CD4-positive, alpha-beta T cell treated with Interferon alpha-2 for 1 hour (primary cell): ENCODE measurements around the gene ABCC10.
A peak's percentile ranks its signal among the peaks of the same experiment; 100 is the strongest.
"Not testable (repeated sequence)": the region's sequence is repeated elsewhere in the genome, so short reads cannot be mapped to it uniquely, and the experiment has no call there.

Source experiments
- DNase-seq, 2 donors: peaks; one replicate each; pipeline ENCODE4 v3.0.0-alpha.2; 2020 to 2022

Gene ABCC10

DNA sequence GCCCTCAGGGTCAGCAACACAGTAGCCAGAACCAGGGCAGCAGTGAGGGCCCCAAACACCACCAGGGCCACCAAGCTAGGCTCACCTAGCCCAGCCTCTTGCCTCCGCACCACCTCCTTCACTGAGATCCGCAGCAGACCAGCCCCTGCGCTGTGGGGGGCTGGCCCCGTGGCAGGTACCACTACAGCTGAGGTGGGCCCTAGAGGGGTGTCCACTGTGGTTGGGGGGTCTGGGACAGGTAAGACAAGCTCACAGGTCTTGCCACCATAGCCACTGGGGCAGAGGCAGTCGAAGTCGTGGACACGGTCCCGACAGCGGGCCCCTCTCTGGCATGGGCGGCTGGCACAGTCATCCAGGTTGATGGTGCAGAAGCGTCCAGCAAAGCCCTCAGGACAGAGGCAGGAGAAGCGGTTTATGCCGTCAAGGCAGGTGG, 23.4 kb downstream of the ABCC10 start:
- DNase-seq = no peak

DNA sequence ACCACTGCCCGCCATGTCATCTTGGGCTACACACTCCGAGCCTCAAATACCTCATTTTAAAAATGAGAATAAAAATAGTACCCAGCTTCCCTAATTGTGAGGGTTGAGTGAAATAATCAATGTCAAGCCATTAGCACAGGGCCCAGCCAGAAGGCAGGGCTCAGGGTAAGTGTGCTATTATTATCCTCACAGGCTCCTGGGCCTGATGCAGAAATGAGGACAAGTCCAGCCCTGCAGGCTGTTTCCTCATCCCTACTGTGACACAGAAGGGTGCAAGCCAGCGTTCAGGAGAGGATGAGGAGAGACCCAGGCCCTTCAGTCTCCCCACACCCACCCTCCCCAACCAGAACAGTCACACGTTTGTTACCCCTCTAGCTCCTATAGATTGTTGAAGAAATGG, 24.0 kb downstream of the ABCC10 start:
- DNase-seq = no peak

DNA sequence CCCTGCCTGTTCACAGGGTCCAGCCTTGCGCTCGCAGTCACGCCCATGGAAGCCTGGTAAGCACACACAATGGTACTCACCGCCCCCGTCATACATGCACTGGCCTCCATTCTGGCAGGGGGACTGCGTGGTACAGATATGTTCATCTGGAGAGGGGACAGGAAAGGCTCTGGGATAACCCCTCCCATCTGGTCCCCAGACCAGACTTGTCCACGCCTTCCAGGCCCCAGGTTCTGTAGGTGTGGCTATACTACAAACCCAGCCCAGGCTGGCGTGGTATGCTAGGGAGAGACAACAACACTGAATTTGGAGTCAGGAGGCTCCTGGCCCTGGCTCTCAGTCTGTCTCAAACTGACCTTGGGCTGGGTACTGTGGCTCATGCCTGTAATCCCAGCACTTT, 24.6 kb downstream of the ABCC10 start:
- no peak for DNase-seq

DNA sequence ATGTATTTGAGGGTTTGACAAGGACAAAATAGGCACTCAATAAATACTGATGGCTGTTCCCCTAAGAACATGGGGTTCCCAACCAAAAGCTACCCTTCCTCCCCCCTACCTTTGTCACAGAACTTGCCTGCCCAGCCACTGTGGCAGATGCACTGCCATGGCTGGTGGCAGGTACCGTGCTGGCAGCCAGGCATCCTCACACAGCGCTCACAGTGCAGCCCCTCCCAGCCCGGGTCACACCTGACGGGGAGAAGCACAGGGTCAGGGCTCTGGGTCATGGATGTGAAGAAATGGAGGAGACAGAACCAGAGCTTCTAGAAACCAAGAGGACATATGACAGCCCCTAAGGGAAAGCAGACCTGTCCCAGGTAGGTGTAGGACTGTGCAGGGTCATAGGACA, 25.6 kb downstream of the ABCC10 start:
- no peak for DNase-seq

DNA sequence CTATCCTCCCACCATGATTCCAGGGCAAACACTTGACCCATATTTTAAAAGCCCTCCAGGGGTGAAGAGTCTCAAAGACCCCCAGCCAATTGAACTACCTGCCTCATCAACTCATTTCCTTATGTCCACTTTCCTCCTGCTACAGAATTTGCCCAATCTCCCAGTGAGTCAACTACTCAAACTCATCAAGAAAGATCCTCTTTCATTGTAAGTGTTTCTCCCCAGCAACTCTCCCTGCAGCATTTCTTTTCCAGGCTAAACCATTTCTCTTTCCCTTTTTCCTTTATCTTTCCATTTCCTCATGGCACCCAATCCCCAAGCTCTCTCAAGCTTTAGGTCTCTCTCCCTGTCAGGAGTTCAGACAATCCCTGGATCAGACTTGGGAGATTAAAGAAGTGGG, 26.5 kb downstream of the ABCC10 start:
- DNase-seq = no peak

DNA sequence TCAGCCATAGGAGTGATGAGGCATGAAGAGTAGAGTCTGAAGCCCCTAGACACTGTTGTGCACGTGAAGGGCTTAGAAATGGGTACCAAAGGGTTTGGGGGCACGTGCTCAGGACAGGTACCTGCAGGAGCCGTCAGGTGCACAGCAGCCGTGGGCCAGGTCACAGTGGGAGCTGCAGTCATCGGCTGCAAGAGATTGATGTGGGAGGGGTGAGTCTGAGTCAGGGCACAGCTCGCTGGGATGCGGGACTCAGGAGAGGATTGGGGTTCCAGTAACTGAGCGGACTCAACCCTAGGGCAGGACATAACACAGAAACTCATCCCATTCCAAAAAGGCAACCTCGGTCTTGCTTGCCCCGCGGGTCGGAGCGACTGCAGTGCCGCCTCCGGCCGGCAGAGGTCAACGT, 27.0 kb downstream of the ABCC10 start:
- peak in 1 of 2 donors; percentile 73 for DNase-seq

DNA sequence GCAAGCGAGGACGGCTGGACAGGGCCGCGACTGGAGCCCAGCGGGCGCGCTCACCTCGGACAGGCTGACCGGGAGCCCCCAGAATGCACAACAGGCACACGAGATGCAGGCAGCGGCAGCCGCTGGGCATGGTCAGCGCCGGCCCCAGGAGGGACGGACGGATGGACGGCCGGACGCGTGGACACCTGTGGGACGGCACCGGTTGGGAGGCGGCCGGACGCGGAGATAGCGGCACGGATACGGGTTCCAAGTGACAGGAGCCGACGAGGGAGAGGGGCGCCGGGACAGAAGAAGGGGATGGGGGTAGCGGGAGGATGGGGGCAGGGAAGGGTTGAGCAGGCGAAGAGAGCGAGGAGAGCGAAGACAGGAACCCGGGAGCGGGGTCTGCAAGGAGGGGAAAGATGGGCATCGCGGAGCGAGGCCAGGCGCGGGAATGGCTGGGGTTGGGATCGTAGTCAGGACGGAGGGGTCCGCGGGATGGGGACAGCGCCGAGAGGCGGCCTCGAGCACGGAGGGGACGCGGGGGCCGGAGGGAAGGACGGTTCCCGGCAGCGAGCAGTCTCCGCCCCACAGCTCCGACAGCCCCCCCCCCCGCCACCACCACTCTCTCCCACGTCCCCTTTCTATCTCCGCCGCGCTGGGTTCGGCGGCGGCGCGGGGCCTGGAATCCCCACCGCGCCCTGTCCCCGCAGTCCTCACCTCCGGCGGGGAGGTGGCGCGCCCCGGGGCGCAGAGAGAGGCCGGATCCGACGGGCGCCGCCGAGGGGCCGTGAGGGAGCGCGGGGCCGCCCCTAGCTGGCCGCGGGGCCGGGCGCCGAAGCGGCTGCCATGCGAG, 27.6 kb downstream of the ABCC10 start:
- peak; percentile 40 to 62 for DNase-seq

DNA sequence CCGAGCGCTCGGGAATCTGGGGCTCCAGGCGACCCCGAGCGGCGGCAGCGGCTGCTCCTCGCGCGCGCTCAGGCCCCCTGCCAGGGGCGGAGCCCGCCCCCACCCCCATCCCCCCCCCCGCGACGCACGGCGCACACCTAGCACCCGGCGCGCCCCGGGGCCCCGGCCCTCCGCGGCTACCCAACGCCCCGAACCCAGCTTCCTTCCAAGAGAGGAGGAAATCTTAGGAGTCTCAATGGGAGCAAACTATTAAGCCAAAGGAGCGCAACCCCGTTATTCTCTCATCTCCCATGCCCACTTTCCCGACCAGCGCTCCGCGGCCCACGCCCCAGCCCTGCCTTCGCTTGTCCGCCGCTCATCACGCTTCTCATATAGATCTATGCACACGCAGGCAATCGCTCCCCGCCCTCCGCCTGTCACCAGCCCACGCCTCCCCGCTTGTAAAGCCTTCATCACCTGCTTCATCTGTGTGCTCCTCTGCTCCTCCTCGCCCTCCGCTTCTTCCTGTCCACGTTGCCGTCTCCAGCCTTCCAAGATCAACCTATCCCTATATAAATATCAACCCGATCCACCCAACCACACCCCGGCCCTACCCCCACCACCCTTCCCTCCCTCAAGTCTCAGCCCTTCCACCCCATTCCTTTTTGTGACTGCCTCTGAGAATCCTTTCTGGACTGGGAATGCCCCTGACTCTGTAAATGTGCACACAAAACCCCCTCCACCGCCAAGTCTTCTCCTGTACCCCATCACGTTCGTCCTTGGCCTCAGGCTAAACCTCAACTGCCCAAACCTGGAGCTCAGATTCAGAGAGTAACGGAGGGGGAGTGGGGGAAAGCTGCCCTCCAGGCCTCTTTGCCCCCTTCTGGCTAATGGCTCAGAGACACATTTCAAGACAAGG, 28.4 kb downstream of the ABCC10 start, which contains the start of gene DLK2:
TSS of gene DLK2 (minus strand) at position 18 of the 898 bp plus-strand sequence. CDS start 723 bp downstream, outside the sequence.
- DNase-seq = peak; percentile 22 to 51

DNA sequence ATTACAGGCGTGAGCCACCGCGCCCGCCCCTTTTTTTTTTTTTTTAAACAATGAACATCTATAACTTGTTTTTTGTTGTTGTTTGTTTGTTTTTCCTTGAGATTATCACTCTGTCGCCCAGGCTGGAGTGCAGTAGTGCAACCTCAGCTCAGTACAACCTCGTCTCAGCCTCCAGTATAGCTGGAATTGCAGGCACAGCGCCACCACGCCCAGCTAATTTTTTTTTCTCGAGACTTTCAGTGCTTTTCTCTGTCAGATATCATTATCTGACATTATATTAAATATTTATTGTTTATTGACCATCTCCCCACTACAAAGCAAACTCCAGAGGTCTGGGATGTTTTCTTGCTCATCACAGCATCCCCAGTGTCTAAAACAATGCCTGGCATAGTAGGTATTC, 30.3 kb downstream of the ABCC10 start:
- DNase-seq = no peak

DNA sequence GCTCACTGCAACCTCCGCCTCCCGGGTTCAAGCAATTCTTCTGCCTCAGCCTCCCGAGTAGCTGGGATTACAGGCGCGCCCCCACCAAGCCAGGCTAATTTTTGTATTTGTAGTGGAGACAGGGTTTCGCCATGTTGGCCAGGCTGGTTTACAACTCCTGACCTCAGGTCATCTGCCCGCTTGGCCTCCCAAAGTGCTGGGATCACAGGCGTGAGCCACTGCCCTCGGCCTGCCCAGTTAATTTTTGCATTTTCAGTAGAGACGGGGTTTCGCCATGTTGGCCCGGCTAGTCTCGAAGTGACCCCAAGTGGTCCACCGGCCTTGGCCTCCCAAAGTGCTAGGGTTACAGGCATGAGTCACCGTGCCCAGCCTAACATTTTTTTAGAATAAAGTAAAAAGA, 30.8 kb downstream of the ABCC10 start:
- DNase-seq = not testable (repeated sequence)

DNA sequence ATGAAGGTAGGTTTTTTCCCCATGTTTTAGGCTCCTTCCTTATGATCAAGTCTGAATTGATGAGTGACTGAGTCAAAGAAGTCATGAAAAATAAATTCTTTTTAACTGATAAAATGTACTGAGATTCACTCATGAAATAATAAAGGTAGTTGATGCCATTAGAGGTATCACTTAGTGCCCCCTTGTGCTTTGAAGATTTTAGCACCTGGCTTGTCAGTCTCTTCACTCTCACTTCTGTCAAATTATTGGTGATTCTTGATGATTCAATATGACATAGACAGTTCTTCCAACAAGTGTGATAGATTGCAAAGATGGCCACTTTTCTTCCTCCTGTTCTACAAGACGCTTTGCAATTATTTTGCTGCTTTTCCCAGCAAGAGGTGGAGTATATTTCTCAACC, 32.2 kb downstream of the ABCC10 start:
- no peak for DNase-seq

DNA sequence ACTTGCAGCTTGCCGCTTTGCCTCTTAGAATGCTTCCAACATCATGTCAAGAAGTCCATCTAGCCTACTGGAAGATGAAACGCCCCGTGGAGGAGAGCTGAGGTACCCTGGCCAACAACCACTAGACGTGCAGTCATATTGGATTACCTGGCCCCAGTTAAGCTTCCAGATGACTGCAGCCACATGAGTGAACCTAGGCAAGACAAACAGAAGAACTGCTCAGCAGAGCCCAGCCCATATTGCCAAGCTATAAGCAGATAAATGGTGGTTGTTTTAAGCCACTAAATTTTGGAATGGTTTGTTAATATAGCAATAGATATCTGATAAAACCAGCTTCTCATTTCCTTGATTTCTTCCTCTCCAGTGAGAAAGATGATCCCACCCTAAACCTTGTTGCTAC, 32.7 kb downstream of the ABCC10 start:
- no peak for DNase-seq

DNA sequence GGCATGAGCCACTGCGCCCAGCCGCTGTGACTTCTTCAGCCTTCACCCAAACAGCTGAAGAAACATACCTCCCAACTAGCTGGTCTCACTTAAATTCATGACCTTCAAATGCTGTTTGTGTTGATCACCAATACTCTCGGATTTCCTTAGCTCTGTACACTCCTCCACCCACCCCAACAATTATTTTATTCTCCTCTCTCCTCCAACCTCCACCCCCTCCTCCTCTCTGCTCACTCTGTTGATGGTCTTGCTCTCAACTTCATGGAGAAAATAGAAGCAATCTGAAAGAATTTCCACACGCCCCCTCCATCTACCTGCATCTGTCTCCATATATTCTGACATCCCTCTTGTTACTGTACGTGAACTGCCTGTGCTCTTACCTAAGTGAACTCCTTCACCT, 34.6 kb downstream of the ABCC10 start:
- no peak for DNase-seq

DNA sequence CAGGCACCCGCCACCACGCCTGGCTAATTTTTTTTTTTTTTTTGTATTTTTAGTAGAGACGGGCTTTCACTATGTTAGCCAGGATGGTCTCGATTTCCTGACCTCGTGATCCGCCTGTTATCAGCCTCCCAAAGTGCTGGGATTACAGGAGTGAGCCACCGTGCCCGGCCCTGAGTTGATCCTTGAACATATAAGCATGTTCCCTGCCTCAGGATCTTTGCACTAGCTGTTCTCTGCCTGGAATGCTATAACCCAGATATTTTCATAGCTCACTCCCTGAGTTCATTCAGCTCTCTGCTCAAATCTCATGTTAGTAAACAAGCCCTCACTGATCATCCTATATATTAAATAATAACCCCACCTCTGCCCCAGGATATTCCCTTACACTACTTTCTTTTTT, 37.0 kb downstream of the ABCC10 start:
- no peak for DNase-seq

DNA sequence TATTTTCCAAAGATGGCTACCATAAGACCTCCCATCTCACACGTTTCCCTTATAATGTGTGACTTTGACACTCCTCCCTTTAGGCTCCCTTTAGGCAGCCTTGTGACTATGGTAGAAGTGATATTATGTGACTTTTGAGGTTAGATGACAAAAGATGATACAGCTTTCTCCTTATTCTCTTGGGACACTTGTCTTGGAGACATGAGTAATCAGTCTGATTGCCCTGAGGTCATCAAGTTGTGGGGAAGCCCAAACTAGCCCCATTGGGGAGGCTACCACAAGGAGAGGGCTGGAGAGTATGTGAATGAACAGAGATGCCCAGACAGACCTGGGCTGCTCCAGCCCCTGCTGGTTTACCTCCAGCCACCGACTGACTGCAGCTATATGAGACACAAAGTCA, 38.6 kb downstream of the ABCC10 start:
- no peak for DNase-seq

DNA sequence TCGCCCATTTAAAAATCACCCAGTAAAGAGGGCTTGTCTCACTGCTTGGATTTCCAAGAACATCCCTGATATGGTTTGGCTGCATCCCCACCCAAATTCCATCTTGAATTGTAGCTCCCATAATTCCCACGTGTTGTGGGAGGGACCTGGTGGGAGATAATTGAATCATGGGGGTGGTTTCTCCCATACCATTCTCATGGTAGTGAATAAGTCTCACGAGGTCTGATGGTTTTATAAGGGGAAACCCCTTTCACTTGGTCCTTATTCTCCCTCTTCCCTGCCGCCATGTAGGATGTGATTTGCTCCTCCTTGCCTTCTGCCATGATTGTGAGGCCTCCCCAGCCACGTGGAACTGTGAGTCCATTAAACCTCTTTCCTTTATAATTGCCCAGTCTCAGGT, 39.9 kb downstream of the ABCC10 start:
- not testable (repeated sequence) for DNase-seq

DNA sequence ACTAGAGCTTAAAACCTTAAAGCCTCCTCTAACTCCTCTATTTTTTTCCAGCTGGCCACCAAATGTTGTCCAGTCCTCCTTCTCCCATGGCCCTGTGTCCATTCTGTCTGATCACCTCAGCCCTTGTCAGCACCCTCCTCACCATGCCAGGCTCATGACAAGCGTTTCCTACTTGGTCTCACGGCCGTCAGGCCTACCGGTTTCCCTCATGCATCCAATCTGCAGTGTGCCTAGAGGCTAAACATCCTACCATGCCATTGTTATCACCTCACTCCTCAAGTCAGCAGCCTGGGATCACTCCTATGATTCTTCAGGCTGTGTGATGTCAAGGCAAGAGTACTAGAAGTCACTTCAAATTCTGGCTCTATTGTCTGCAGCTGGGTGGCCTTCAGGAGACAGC, 40.4 kb downstream of the ABCC10 start:
- no peak for DNase-seq

DNA sequence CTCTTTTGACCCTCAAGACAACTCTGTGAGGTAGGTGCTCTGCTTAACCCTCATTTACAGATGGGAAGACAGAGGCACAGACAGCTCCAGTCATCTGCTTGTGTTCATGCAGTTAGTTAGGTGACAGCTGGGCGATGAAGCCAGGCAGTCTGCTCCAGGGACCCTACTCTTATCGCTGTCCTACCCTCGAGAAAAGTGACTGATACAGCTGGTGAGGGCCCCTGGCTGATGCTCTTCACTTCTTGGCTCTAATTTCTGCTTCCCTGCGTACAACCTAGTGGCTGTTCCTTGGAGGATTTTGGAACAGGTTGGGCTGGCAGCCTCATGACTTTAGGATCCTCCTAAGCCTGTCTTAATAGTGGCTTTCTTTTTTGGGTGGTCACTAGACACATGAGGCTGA, 40.9 kb downstream of the ABCC10 start:
- DNase-seq = no peak

DNA sequence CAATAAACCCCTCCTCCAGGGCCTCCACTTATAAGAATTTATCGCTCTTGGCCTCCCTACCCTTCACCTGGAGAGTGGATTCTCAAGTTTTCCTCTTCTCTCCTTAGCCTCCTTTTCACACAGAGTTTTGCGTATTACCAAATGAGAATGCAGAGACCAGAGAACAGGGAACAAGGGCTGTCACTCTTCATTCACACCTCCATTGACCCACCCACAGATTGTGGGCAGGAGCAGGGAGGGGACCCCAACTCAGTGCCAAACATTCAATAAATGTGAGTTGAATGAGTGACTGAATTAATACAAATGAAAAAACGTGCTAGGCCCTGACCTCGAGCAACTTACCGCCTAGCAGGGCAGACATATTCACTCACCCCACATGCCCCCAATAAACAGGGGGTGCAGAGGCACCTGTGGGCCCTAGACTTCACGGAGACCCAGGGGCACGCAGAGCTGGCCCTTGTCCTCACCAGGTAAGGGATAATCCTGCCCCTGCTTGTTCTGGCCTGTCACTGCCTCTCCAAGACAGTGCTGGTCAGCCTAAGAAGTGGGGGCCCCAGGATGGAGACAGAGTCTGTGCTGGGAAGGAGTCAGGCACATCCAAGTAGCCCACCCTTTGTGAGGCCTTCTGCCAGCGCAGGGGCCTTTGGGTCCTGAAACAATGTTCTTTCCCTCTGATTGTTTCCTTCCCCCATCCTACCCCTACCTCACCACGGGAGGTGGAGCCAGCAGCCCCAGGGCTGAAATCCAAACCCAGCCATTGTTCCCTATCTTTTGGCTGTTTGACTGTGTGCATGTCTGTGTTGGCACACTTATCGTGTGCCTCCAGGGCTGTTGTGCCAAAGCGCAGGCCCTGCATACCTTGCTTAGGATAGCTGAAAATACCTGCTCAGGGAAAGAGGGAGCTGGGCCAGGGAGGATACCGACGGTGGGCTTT, 41.7 kb downstream of the ABCC10 start:
- DNase-seq = no peak

DNA sequence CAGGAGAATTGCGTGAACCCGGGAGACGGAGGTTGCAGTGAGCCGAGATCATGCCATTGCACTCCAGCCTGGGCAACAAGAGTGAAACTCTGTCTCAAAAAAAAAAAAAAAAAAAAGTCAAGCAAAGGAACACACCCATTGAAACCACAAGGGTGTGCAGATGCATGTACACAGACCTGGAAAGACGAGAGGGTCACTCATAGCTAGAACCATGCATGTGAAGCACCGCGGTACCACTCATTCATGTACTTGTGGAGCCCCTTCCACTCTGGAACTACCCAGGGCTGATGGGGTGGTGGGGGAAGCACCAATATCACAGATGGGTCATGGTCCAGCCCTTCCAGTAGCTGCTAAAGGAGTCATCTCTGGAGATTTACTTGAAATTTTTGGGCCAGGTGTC, 42.6 kb downstream of the ABCC10 start:
- no peak for DNase-seq

DNA sequence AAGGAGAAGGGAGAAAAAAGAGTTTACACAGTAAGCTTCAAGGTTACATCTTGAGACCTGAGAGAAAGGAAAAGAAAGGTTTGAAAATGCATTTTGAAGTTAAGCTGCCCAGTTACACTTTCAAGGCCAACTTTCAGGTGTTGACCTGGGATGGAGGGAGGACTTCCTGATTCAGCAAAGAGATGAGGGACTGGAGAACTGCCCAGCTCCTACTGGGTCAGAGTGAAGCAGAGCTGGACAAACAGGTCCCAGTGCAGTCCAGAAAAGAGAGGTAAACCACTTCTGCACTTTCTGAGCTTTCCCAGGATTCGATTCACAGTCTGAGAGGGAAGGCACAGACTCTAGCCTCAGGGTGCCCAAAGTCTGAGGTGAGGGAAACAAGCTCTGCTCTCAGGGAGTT, 44.1 kb downstream of the ABCC10 start:
- no peak for DNase-seq

DNA sequence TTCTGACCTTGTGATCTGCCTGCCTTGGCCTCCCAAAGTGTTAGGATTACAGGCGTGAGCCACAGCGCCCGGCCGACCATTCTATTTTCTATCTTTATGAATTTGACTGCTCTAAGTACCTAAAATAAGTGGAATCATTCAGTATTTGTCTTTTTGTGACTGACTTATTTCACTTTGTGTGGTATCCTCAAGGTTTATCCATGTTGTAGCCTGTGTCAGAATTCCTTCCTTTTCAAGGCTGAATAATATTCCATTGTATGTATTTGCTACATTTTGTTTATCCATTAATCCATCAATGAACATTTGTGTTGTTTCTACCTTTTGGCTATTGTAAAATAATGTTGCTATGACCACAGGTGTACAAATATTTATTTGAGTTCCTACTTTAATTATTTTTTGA, 45.2 kb downstream of the ABCC10 start:
- DNase-seq = no peak

DNA sequence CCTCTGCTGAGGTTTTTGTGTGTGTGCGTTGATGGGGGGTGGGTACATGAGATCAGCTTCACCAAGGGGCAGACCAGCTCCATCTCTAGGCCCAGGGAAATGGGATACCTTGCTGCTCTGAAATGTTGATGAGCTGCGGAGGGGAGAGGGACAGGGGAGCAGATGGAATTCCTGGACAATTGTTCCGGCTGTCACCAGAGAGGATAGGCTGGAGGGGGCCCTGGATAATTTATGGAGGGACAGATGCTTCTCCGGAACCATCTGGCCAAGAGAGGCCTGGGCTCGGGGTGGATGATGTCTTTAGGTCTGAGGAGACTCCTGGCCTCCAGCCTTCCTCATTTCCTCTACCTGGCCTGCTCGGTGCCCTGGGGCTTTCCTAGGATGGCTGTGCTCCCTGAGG, 48.2 kb downstream of the ABCC10 start:
- no peak for DNase-seq
